ENCODE measurements around the gene ME3. TPM values are rescaled to one million over a fixed set of nuclear protein-coding genes. Genes with fewer than 3 reads are reported as not detected.
A peak's percentile ranks its signal among the peaks of the same experiment; 100 is the strongest.

The ME3 gene
- total RNA-seq, 1 experiment from 2014 or later = 83.8 TPM

DNA sequence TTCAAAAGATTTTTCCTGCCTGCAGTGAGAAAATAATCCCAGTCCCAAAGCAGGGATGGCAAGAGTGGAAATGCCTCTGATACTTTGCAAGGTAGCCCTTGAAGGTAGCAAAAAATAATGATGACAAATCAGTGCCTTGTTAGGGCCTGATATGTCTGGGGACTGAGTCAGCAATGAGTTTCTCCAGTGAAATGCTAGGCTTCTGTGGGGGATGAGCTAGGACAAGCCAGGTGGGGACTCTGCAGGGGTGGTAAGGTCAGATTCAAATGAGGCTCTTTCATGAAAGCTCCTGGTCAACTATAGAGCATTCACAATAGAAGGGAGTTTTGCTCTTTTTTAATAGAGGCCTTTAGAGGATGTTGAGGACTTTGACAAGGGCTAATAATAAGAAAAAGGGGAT is 77.7 kb downstream of the ME3 start:
- H3K9me2 ChIP-seq (replicated peaks; ENCODE audit: low read length) = no peaks in the 10 kb centered on the region
- intact Hi-C loops (cut with micrococcal nuclease) = loop anchor here (5.0 kb wide), 2 partner anchors 72 to 132 kb away; no protein-coding TSS in a partner anchor
- no peaks in the 10 kb centered on the region for H4K20me1 ChIP-seq (ENCODE audit: low read length)
- H3K36me3 ChIP-seq (ENCODE audit: low read depth, low read length) = no peaks in the 10 kb centered on the region
- POLR2A ChIA-PET (ENCODE audit: unreplicated experiment) = no interaction called here
- no peak overlapping the region for H2AFZ ChIP-seq (ENCODE audit: low read length)
- H3K9me3 ChIP-seq (ENCODE audit: low read length) = no peaks in the 10 kb centered on the region
- no peak overlapping the region for H3K4me3 ChIP-seq (ENCODE audit: low read length)
- H3K4me2 ChIP-seq (ENCODE audit: low read length) = peak overlapping the region; percentile 23; the same call in 1 of the 2 replicates
- H3K79me2 ChIP-seq (ENCODE audit: low read length) = no peaks in the 10 kb centered on the region
- H3K4me1 ChIP-seq (ENCODE audit: insufficient read depth, low read length) = peaks cover 39% of the 10 kb centered on the region
- TF ChIP-seq CTCF (conservative IDR thresholded peaks at IDR 0.05; ENCODE audit: low read depth, low read length) (no peak), EZH2phosphoT487 (IDR thresholded peaks at IDR 0.05; ENCODE audit: borderline replicate concordance, low read length) (no peak), EZH2 (IDR thresholded peaks at IDR 0.05; ENCODE audit: low read length, unreplicated experiment) (no peak)
- H3F3A ChIP-seq (ENCODE audit: low read length, unreplicated experiment) = peaks cover 14% of the 10 kb centered on the region
- CTCF ChIA-PET = no interaction called here
- peak overlapping the region; percentile 95 for H3K27ac ChIP-seq (ENCODE audit: low read length)
- no peaks in the 10 kb centered on the region for H3K27me3 ChIP-seq (ENCODE audit: low read length)
- H3K9ac ChIP-seq (ENCODE audit: low read length) = peak overlapping the region; percentile 1; the same call in 1 of the 2 replicates
- DNase-seq (peak; percentile 57), ATAC-seq (no peak)
- BruUV-seq (replicated peaks) = no TSS peak

GRCh38 chr11:86593833-86594232 is 78.6 kb downstream of the ME3 start:
- Histone ChIP-seq H3K27me3 (ENCODE audit: low read length) (no peaks in the 10 kb centered on the region), H3K9me2 (replicated peaks; ENCODE audit: low read length) (no peaks in the 10 kb centered on the region), H3K9ac (ENCODE audit: low read length) (peak overlapping the region; percentile 58), H3K27ac (ENCODE audit: low read length) (peak overlapping the region; percentile 95), H3F3A (ENCODE audit: low read length, unreplicated experiment) (peaks cover 14% of the 10 kb centered on the region), H3K9me3 (ENCODE audit: low read length) (no peaks in the 10 kb centered on the region), H3K4me3 (ENCODE audit: low read length) (no peak overlapping the region), H3K79me2 (ENCODE audit: low read length) (no peaks in the 10 kb centered on the region), H3K36me3 (ENCODE audit: low read depth, low read length) (no peaks in the 10 kb centered on the region), H3K4me1 (ENCODE audit: insufficient read depth, low read length) (peaks cover 39% of the 10 kb centered on the region), H4K20me1 (ENCODE audit: low read length) (no peaks in the 10 kb centered on the region), H2AFZ (ENCODE audit: low read length) (no peak overlapping the region), H3K4me2 (ENCODE audit: low read length) (peak overlapping the region; percentile 71)
- intact Hi-C loops (cut with micrococcal nuclease) = loop anchor here (2.0 to 5.0 kb wide), 3 partner anchors 13 to 132 kb away; no protein-coding TSS in a partner anchor
- POLR2A ChIA-PET (ENCODE audit: unreplicated experiment) = no interaction called here
- no TSS peak for BruUV-seq (replicated peaks)
- DNase-seq (peak; percentile 43), ATAC-seq (peak; percentile 42)
- CTCF ChIA-PET = no interaction called here
- TF ChIP-seq EZH2phosphoT487 (IDR thresholded peaks at IDR 0.05; ENCODE audit: borderline replicate concordance, low read length) (no peak), EZH2 (IDR thresholded peaks at IDR 0.05; ENCODE audit: low read length, unreplicated experiment) (no peak), CTCF (conservative IDR thresholded peaks at IDR 0.05; ENCODE audit: low read depth, low read length) (no peak)

GRCh38 chr11:86592659-86593451 is 79.6 kb downstream of the ME3 start:
- intact Hi-C loops (cut with micrococcal nuclease) = loop anchor here (2.0 to 5.0 kb wide), 3 partner anchors 14 to 131 kb away; no protein-coding TSS in a partner anchor
- TF ChIP-seq CTCF (conservative IDR thresholded peaks at IDR 0.05; ENCODE audit: low read depth, low read length) (no peak), EZH2phosphoT487 (IDR thresholded peaks at IDR 0.05; ENCODE audit: borderline replicate concordance, low read length) (no peak), EZH2 (IDR thresholded peaks at IDR 0.05; ENCODE audit: low read length, unreplicated experiment) (no peak)
- H3K4me2 ChIP-seq (ENCODE audit: low read length) = peak overlapping the region; percentile 71
- H3K4me3 ChIP-seq (ENCODE audit: low read length) = no peak overlapping the region
- H2AFZ ChIP-seq (ENCODE audit: low read length) = no peak overlapping the region
- H3K27me3 ChIP-seq (ENCODE audit: low read length) = no peaks in the 10 kb centered on the region
- H3K9me2 ChIP-seq (replicated peaks; ENCODE audit: low read length) = no peaks in the 10 kb centered on the region
- H3K27ac ChIP-seq (ENCODE audit: low read length) = peak overlapping the region; percentile 95
- H3K9me3 ChIP-seq (ENCODE audit: low read length) = no peaks in the 10 kb centered on the region
- DNase-seq (peak; percentile 96), ATAC-seq (peak; percentile 79)
- H3F3A ChIP-seq (ENCODE audit: low read length, unreplicated experiment) = peaks cover 14% of the 10 kb centered on the region
- H3K9ac ChIP-seq (ENCODE audit: low read length) = peak overlapping the region; percentile 66
- ChIA-PET CTCF (interaction anchor here (1.1 kb wide), 1 partner anchor 232 kb away, joined by 3 read pairs; no protein-coding TSS in a partner anchor), POLR2A (ENCODE audit: unreplicated experiment) (interaction anchor here (0.6 to 0.7 kb wide), 2 partner anchors 15 to 109 kb away, joined by 3 read pairs; no protein-coding TSS in a partner anchor)
- H3K79me2 ChIP-seq (ENCODE audit: low read length) = no peaks in the 10 kb centered on the region
- no TSS peak for BruUV-seq (replicated peaks)
- no peaks in the 10 kb centered on the region for H4K20me1 ChIP-seq (ENCODE audit: low read length)
- H3K4me1 ChIP-seq (ENCODE audit: insufficient read depth, low read length) = peaks cover 39% of the 10 kb centered on the region
- no peaks in the 10 kb centered on the region for H3K36me3 ChIP-seq (ENCODE audit: low read depth, low read length)
